H1 (cell line): ENCODE measurements around the gene STX2. TPM values are rescaled to one million over a fixed set of nuclear protein-coding genes. Genes with fewer than 3 reads are reported as not detected.

Experiments used
- CTCF ChIA-PET: fragments of 300-600 bp; sonication (Branson Sonifier 250); formaldehyde crosslinking; loops from one replicate; lab custom pipeline; 2021; ENCODE audit not compliant: partially characterized antibody; lab: Charles Lee
- POLR2A ChIA-PET: fragments of 300-600 bp; sonication (Branson Sonifier 250); formaldehyde crosslinking; loops from one replicate; lab custom pipeline; 2021; ENCODE audit warnings: inconsistent platforms; ENCODE audit not compliant: partially characterized antibody; lab: Charles Lee
- DNase-seq, 2 experiments: peaks; one replicate each; pipeline versions ENCODE4 v3.0.0 to v3.0.0-alpha.2; 2010 to 2022; ENCODE audit warnings: low spot score in 2 of 2, low read depth in 1 of 2, mixed read lengths in 1 of 2
- FAIRE-seq: peaks from 2 replicates; lab custom pipeline; 2011; peaks lifted over from hg19 to GRCh38; lab: Jason Lieb, UNC
- H2AFZ ChIP-seq: 2 replicates; pipeline ENCODE4 v1.8.1; 2012; ENCODE audit warnings: low read length, inconsistent platforms
- H2AK5ac ChIP-seq: 2 replicates; pipeline ENCODE4 v1.6.1; 2013; ENCODE audit warnings: low read depth, low read length
- H2BK120ac ChIP-seq: replicated peaks from 2 replicates; pipeline ENCODE3; 2013; ENCODE audit warnings: low read depth, low read length, inconsistent platforms
- H2BK12ac ChIP-seq: 2 replicates; pipeline ENCODE4 v1.6.1; 2013; ENCODE audit warnings: low read depth, low read length
- H2BK15ac ChIP-seq: 2 replicates; pipeline ENCODE4 v1.6.1; 2013; ENCODE audit warnings: low read length
- H2BK20ac ChIP-seq: 2 replicates; pipeline ENCODE4 v1.6.1; 2013; ENCODE audit warnings: low read length
- H2BK5ac ChIP-seq: 2 replicates; pipeline ENCODE4 v1.6.1; 2013; ENCODE audit warnings: low read depth, low read length
- H3K14ac ChIP-seq: 2 replicates; pipeline ENCODE4 v1.6.1; 2013; ENCODE audit warnings: inconsistent platforms; ENCODE audit not compliant: insufficient read length
- H3K18ac ChIP-seq: 2 replicates; pipeline ENCODE4 v1.6.1; 2013; ENCODE audit warnings: low read length; ENCODE audit errors: extremely low read depth
- H3K23ac ChIP-seq: 2 replicates; pipeline ENCODE4 v1.6.1; 2013; ENCODE audit warnings: inconsistent platforms; ENCODE audit not compliant: insufficient read length
- H3K23me2 ChIP-seq: 2 replicates; pipeline ENCODE4 v1.6.1; 2013; ENCODE audit warnings: low read depth, low read length
- H3K27ac ChIP-seq: 2 replicates; pipeline ENCODE4 v1.6.1; 2011; ENCODE audit warnings: low read depth, low read length, inconsistent platforms
- H3K27me3 ChIP-seq, 4 experiments: replicated peaks in 1 of 4; 1 replicate in 1 of 4; 2 replicates in 3 of 4; pipeline versions ENCODE4 v1.6.1 to v1.8.1; 2011 to 2013; ENCODE audit warnings: low read length in 3 of 4, mild to moderate bottlenecking in 3 of 4, inconsistent platforms in 2 of 4, mixed read lengths in 2 of 4, moderate library complexity in 1 of 4; ENCODE audit not compliant: control insufficient read depth in 3 of 4, insufficient read depth in 3 of 4; ENCODE audit errors: extremely low read depth in 1 of 4
- H3K36me3 ChIP-seq, 4 experiments: 2 replicates each; pipeline versions ENCODE4 v1.6.1 to v1.8.1; 2011 to 2013; ENCODE audit warnings: mild to moderate bottlenecking in 4 of 4, low read length in 3 of 4, moderate library complexity in 2 of 4, control low read depth in 1 of 4, inconsistent platforms in 1 of 4; ENCODE audit not compliant: insufficient read depth in 4 of 4, control insufficient read depth in 2 of 4
- H3K4ac ChIP-seq: replicated peaks from 2 replicates; pipeline ENCODE3; 2013; ENCODE audit warnings: low read length, low read depth, mixed read lengths, inconsistent platforms; ENCODE audit not compliant: insufficient read length
- H3K4me1 ChIP-seq, 4 experiments: replicated peaks in 1 of 4; 1 replicate in 1 of 4; 2 replicates in 3 of 4; pipeline versions ENCODE4 v1.6.1 to v1.8.1; 2011 to 2013; ENCODE audit warnings: low read length in 3 of 4, inconsistent platforms in 2 of 4, mixed read lengths in 1 of 4; ENCODE audit not compliant: insufficient read depth in 4 of 4, control insufficient read depth in 3 of 4
- H3K4me2 ChIP-seq, 2 experiments: 2 replicates each; pipeline versions ENCODE4 v1.6.1 to v1.8.1; 2011 to 2013; ENCODE audit warnings: low read depth in 2 of 2, low read length in 2 of 2, control low read depth in 1 of 2, inconsistent platforms in 1 of 2, mild to moderate bottlenecking in 1 of 2; ENCODE audit not compliant: insufficient read depth in 1 of 2
- H3K4me3 ChIP-seq, 4 experiments: fragments of 200-600, 300-600 bp in 1 of 4; sonication (generic), shearing (Covaris generic), sonication (Bioruptor Twin) in 1 of 4; 2 replicates each; pipeline versions ENCODE4 v1.5.1 to v1.8.1; 2011 to 2016; ENCODE audit warnings: low read length in 4 of 4, low read depth in 3 of 4, control low read depth in 2 of 4, inconsistent platforms in 2 of 4, mild to moderate bottlenecking in 2 of 4, mixed read lengths in 1 of 4, moderate library complexity in 1 of 4; ENCODE audit not compliant: insufficient read depth in 2 of 4; ENCODE audit errors: extremely low read depth in 1 of 4
- H3K56ac ChIP-seq: replicated peaks from 2 replicates; pipeline ENCODE3; 2013; ENCODE audit warnings: low read depth, mild to moderate bottlenecking, mixed read lengths, low read length, inconsistent platforms; ENCODE audit not compliant: insufficient read length
- H3K79me1 ChIP-seq: 2 replicates; pipeline ENCODE4 v1.6.1; 2013; ENCODE audit warnings: low read depth, low read length, control low read depth
- H3K79me2 ChIP-seq, 2 experiments: 2 replicates each; pipeline versions ENCODE4 v1.6.1 to v1.8.1; 2012 to 2013; ENCODE audit warnings: low read length in 2 of 2, mild to moderate bottlenecking in 2 of 2, inconsistent platforms in 1 of 2; ENCODE audit not compliant: insufficient read depth in 2 of 2, control insufficient read depth in 1 of 2
- H3K9ac ChIP-seq, 4 experiments: replicated peaks in 1 of 4; 1 replicate in 1 of 4; 2 replicates in 3 of 4; pipeline versions ENCODE4 v1.6.1 to v1.8.1; 2011 to 2013; ENCODE audit warnings: low read depth in 3 of 4, low read length in 3 of 4, control low read depth in 2 of 4, mild to moderate bottlenecking in 2 of 4, moderate library complexity in 2 of 4, inconsistent platforms in 1 of 4; ENCODE audit errors: extremely low read depth in 1 of 4
- H3K9me3 ChIP-seq, 2 experiments: 2 replicates each; pipeline versions ENCODE4 v1.6.1 to v1.8.1; 2012 to 2013; ENCODE audit warnings: mild to moderate bottlenecking in 2 of 2, moderate library complexity in 2 of 2, control low read depth in 1 of 2, inconsistent platforms in 1 of 2, low read depth in 1 of 2, low read length in 1 of 2, mixed read lengths in 1 of 2; ENCODE audit not compliant: insufficient read depth in 2 of 2
- H4K20me1 ChIP-seq, 2 experiments: replicated peaks in 1 of 2; 2 replicates each; pipeline versions ENCODE3 to v1.8.1; 2011 to 2013; ENCODE audit warnings: inconsistent platforms in 2 of 2, low read length in 2 of 2, mild to moderate bottlenecking in 1 of 2; ENCODE audit not compliant: insufficient read depth in 2 of 2, control insufficient read depth in 1 of 2
- H4K5ac ChIP-seq: 2 replicates; pipeline ENCODE4 v1.6.1; 2013; ENCODE audit warnings: low read length, low read depth, mixed read lengths, inconsistent platforms; ENCODE audit not compliant: insufficient read length
- H4K8ac ChIP-seq: 2 replicates; pipeline ENCODE4 v1.8.0; 2013; ENCODE audit warnings: mild to moderate bottlenecking, moderate library complexity, low read length, inconsistent platforms; ENCODE audit not compliant: insufficient read depth; ENCODE audit errors: extremely low read depth
- H4K91ac ChIP-seq: replicated peaks from 2 replicates; pipeline ENCODE3; 2013; ENCODE audit warnings: low read length, mixed read lengths, inconsistent platforms; ENCODE audit not compliant: insufficient read length
- ASH2L ChIP-seq: fragments of 200-600, 300-600 bp; sonication (generic); IDR thresholded peaks from one replicate; pipeline ENCODE4 v1.7.1; 2017; ENCODE audit warnings: low read length
- BACH1 ChIP-seq: IDR thresholded peaks from 2 replicates; pipeline ENCODE4 v1.6.1; 2012; ENCODE audit warnings: low read length, improper control_type of control experiment
- CREB1 ChIP-seq: IDR thresholded peaks from 2 replicates; pipeline ENCODE4 v1.6.1; 2012; ENCODE audit warnings: inconsistent platforms
- GABPA ChIP-seq: IDR thresholded peaks from 2 replicates; pipeline ENCODE4 v1.6.1; 2011; ENCODE audit warnings: mild to moderate bottlenecking, low read length, moderate library complexity, borderline replicate concordance; ENCODE audit not compliant: insufficient read depth
- JUN ChIP-seq: IDR thresholded peaks from 2 replicates; pipeline ENCODE4 v1.6.1; 2011; ENCODE audit warnings: low read depth, mild to moderate bottlenecking, improper control_type of control experiment, low read length
- SIN3A ChIP-seq, 2 experiments: IDR thresholded peaks in 1 of 2; conservative IDR thresholded peaks in 1 of 2; 2 replicates each; pipeline ENCODE4 v1.6.1; 2011 to 2012; ENCODE audit warnings: low read length in 2 of 2, improper control_type of control experiment in 1 of 2, low read depth in 1 of 2, mild to moderate bottlenecking in 1 of 2
- TAF1 ChIP-seq: IDR thresholded peaks from 2 replicates; pipeline ENCODE4 v1.6.1; 2011; ENCODE audit warnings: mild to moderate bottlenecking, low read depth, low read length
- TBP ChIP-seq: IDR thresholded peaks from 2 replicates; pipeline ENCODE4 v1.6.1; 2011; ENCODE audit warnings: low read depth, low read length, improper control_type of control experiment
- WGBS, 2 experiments: shearing (Covaris generic) in 1 of 2; methylation state at CpG; one replicate each; pipeline versions ENCODE4 v1.1.6 to v1.1.7; 2013 to 2015; ENCODE audit warnings: low lambda C conversion rate in 2 of 2, mixed read lengths in 2 of 2, inconsistent platforms in 1 of 2, low coverage in 1 of 2, missing lambda C conversion rate in 1 of 2; ENCODE audit not compliant: insufficient replicate concordance in 2 of 2, insufficient coverage in 1 of 2, insufficient read length in 1 of 2; ENCODE audit errors: extremely low coverage in 1 of 2, missing lambda C conversion rate in 1 of 2; 5-methylcytosine and 5-hydroxymethylcytosine counted together
- polyA plus RNA-seq, 7 experiments: library from polyadenylated mRNA; depleted of rRNA in 3 of 7; stranded (reverse) in 5 of 7; unstranded in 2 of 7; fragments of >200 nt in 5 of 7; fragments of 200-250 nt in 2 of 7; gene quantifications; 1 replicate in 5 of 7; 2 replicates in 1 of 7; 4 replicates in 1 of 7; pipeline versions ENCODE4 v1.2.1 to v1.2.3, GENCODE V29; 2011 to 2013; ENCODE audit warnings: missing spikeins in 2 of 7, mixed read lengths in 2 of 7
- total RNA-seq: library from RNA; stranded (reverse); fragmentation: NEBNext Ultra II Directional; extraction: Animal tissue kit (Norgen Biotek cat#: 25700); gene quantifications from 2 replicates; pipeline ENCODE4 v1.2.1, GENCODE V29; 2021

The STX2 gene
- total and polyA plus RNA-seq, 2 of the 8 experiments (the other 6 are each of a cell fraction or from before 2014, with no cell fraction given) = 20.0 to 26.3 TPM

GRCh38 chr12:130787445-130788410 lies 51.3 kb downstream of the STX2 start:
- Histone ChIP-seq H3K14ac (no peak overlapping the region), H3K4me3 (peak overlapping the region in 3 of 4 experiments; percentile 2 to 44 (median 17); a peak in 4 of 8 replicates), H2BK5ac (peak overlapping the region; percentile 2; the same call in 1 of the 2 replicates), H4K91ac (peak overlapping the region; percentile 67), H4K5ac (no peak overlapping the region), H3K27ac (peak overlapping the region; percentile 26; the same call in 1 of the 2 replicates), H2AFZ (no peak overlapping the region), H3K27me3 (no peaks in the 10 kb centered on the region), H2AK5ac (no peak overlapping the region), H3K4me2 (peak overlapping the region; percentile 67), H3K79me2 (no peaks in the 10 kb centered on the region), H4K8ac (peak overlapping the region; percentile 22; the same call in 1 of the 2 replicates), H2BK12ac (peak overlapping the region; percentile 19; the same call in 1 of the 2 replicates), H3K23me2 (no peaks in the 10 kb centered on the region), H3K36me3 (peaks cover 0 to 4% (median 2%) of the 10 kb centered on the region in 4 experiments; a peak in 2 of 8 replicates), H3K4me1 (peaks cover 4 to 26% (median 21%) of the 10 kb centered on the region in 4 experiments; a peak in 6 of 7 replicates), H2BK120ac (peak overlapping the region; percentile 9), H3K9ac (no peak overlapping the region)
- peak in 1 of 2 experiments; percentile 73 for DNase-seq
- peak; percentile 45 for FAIRE-seq
- 33% methylated on average over 35 of the region's 35 CpGs; no CpG with 5 or more reads in 1 of the 2 experiments for WGBS, 2 experiments
- TF ChIP-seq SIN3A (conservative IDR thresholded peaks at IDR 0.05 in 1 of 2, IDR thresholded peaks at IDR 0.05 in 1 of 2; ENCODE audit: low read depth in 1 of 2, low read length in 2 of 2) (peak in 1 of 2 experiments; percentile 51; a peak in 1 of 4 replicates), JUN (no peak), GABPA (no peak), CREB1 (0 out of 2 replicates have a peak, but pooled peaks have one; percentile 7), BACH1 (no peak), TAF1 (0 out of 2 replicates have a peak, but pooled peaks have one; percentile 29), ASH2L (peak; percentile 52), TBP (peak; percentile 46; the same call in 1 of the 2 replicates)
- TF ChIP-seq, all 59 proteins: peak for 5
- no peak overlapping the region for H3K4ac ChIP-seq
- H3K79me1 ChIP-seq = no peaks in the 10 kb centered on the region
- 0 out of 2 replicates have a peak overlapping the region, but pooled peaks have one; percentile 19 for H3K18ac ChIP-seq
- H3K56ac ChIP-seq = no peak overlapping the region
- H3K9me3 ChIP-seq = no peaks in the 10 kb centered on the region; a peak in 1 of 4 replicates
- ChIA-PET POLR2A (interaction anchor here (0.8 to 2.7 kb wide), 4 partner anchors 11 to 90 kb away, joined by 3 to 15 read pairs (median 8); no protein-coding TSS in a partner anchor), CTCF (interaction anchor here (0.7 to 1.5 kb wide), 9 partner anchors 11 to 58 kb away, joined by 3 to 6 read pairs (median 3); no protein-coding TSS in a partner anchor)
- H2BK15ac ChIP-seq = 0 out of 2 replicates have a peak overlapping the region, but pooled peaks have one; percentile 18
- no peak overlapping the region for H3K23ac ChIP-seq
- H4K20me1 ChIP-seq = peaks cover 0 to 2% of the 10 kb centered on the region in 2 experiments
- H2BK20ac ChIP-seq = no peak overlapping the region; the same call in 1 of the 2 replicates
